Neural cell (in vitro differentiated cells): ENCODE data around the gene EIF4A2. TPM values are rescaled to one million over a fixed set of nuclear protein-coding genes. Genes with fewer than 3 reads are reported as not detected.

ENCODE experiments used
- H2AFZ ChIP-seq: fragments of 200-600, 300-800 bp; sonication (generic), shearing (Covaris generic); 2 replicates; pipeline ENCODE4 v1.6.0; 2014; ENCODE audit warnings: low read depth, mild to moderate bottlenecking, antibody characterized with exemption, low read length, moderate library complexity
- H3F3A ChIP-seq: fragments of 200-600 bp; shearing (Covaris generic); 2 replicates; pipeline ENCODE4 v1.6.1; 2016; ENCODE audit warnings: mild to moderate bottlenecking, moderate library complexity, mixed read lengths, antibody characterized with exemption, low read length; ENCODE audit not compliant: insufficient read depth, poor library complexity, severe bottlenecking
- H3K27ac ChIP-seq: fragments of 200-600, 300-800 bp; sonication (generic), shearing (Covaris generic); 2 replicates; pipeline ENCODE4 v1.5.1; 2014; ENCODE audit warnings: mild to moderate bottlenecking, low read length, moderate library complexity
- H3K27me3 ChIP-seq: fragments of 300-800, 200-600 bp; sonication (generic), shearing (Covaris generic); 2 replicates; pipeline ENCODE4 v1.6.0; 2014; ENCODE audit warnings: mild to moderate bottlenecking, low read depth, low read length, moderate library complexity; ENCODE audit not compliant: insufficient read depth
- H3K36me3 ChIP-seq: fragments of 300-800, 200-600 bp; sonication (generic), shearing (Covaris generic); 2 replicates; pipeline ENCODE4 v1.5.1; 2014; ENCODE audit warnings: mild to moderate bottlenecking, antibody characterized with exemption, low read length, moderate library complexity; ENCODE audit not compliant: insufficient read depth
- H3K4me2 ChIP-seq: fragments of 300-800, 200-600 bp; sonication (generic), shearing (Covaris generic); 2 replicates; pipeline ENCODE4 v1.6.0; 2014; ENCODE audit warnings: mild to moderate bottlenecking, low read length
- H3K4me3 ChIP-seq: fragments of 300-800, 200-600 bp; sonication (generic), shearing (Covaris generic); 2 replicates; pipeline ENCODE4 v1.5.1; 2014; ENCODE audit warnings: mild to moderate bottlenecking, low read length, moderate library complexity
- H3K79me2 ChIP-seq: fragments of 200-600 bp; shearing (Covaris generic); replicated peaks from 2 replicates; pipeline ENCODE4 v1.6.0; 2014; ENCODE audit warnings: mild to moderate bottlenecking, low read length, moderate library complexity; ENCODE audit not compliant: insufficient read depth
- H3K9ac ChIP-seq: fragments of 300-800, 200-600 bp; sonication (generic), shearing (Covaris generic); 2 replicates; pipeline ENCODE4 v1.6.1; 2016; ENCODE audit warnings: mild to moderate bottlenecking, low read length, mixed read lengths
- H3K9me2 ChIP-seq: fragments of 200-600 bp; shearing (Covaris generic); 2 replicates; pipeline ENCODE4 v1.6.1; 2016; ENCODE audit warnings: mild to moderate bottlenecking, low read length, mixed read lengths; ENCODE audit not compliant: insufficient read depth
- H3K9me3 ChIP-seq: fragments of 200-600, 300-800 bp; sonication (generic), shearing (Covaris generic); 2 replicates; pipeline ENCODE4 v1.6.1; 2016; ENCODE audit warnings: mild to moderate bottlenecking, mixed run types, low read length, moderate library complexity, mixed read lengths
- H4K20me1 ChIP-seq: fragments of 200-600 bp; shearing (Covaris generic); 2 replicates; pipeline ENCODE4 v1.6.1; 2016; ENCODE audit warnings: mild to moderate bottlenecking, mixed run types; ENCODE audit not compliant: insufficient read depth
- CTCF ChIP-seq: fragments of 450-650 bp; IDR thresholded peaks from 2 replicates; pipeline ENCODE4 v1.5.1; 2014; ENCODE audit warnings: antibody characterized with exemption, mild to moderate bottlenecking, moderate library complexity; ENCODE audit not compliant: poor library complexity, severe bottlenecking
- EP300 ChIP-seq: fragments of 450-650 bp; conservative IDR thresholded peaks from 2 replicates; pipeline ENCODE4 v1.6.1; 2014; ENCODE audit warnings: antibody characterized with exemption, mild to moderate bottlenecking, moderate library complexity; ENCODE audit not compliant: poor library complexity, severe bottlenecking
- EZH2 ChIP-seq: fragments of 200-600, 300-800 bp; shearing (Covaris generic), sonication (generic); IDR thresholded peaks from 2 replicates; pipeline ENCODE4 v1.6.1; 2014; ENCODE audit warnings: antibody characterized with exemption, low read length, borderline replicate concordance, mild to moderate bottlenecking; ENCODE audit not compliant: insufficient read depth, poor library complexity, severe bottlenecking
- MXI1 ChIP-seq: fragments of 450-650 bp; conservative IDR thresholded peaks from 2 replicates; pipeline ENCODE4 v1.6.1; 2014; ENCODE audit warnings: antibody characterized with exemption, mild to moderate bottlenecking; ENCODE audit not compliant: poor library complexity, severe bottlenecking
- POLR2AphosphoS5 ChIP-seq: IDR thresholded peaks from 2 replicates; pipeline ENCODE4 v1.6.1; 2012
- RAD21 ChIP-seq: fragments of 450-650 bp; conservative IDR thresholded peaks from 2 replicates; pipeline ENCODE4 v1.6.1; 2014; ENCODE audit warnings: antibody characterized with exemption, mild to moderate bottlenecking, moderate library complexity
- REST ChIP-seq: IDR thresholded peaks from 2 replicates; pipeline ENCODE4 v1.6.1; 2012; ENCODE audit warnings: borderline replicate concordance
- SMC3 ChIP-seq: fragments of 450-650 bp; conservative IDR thresholded peaks from 2 replicates; pipeline ENCODE4 v1.6.1; 2014; ENCODE audit warnings: antibody characterized with exemption, mild to moderate bottlenecking, moderate library complexity; ENCODE audit not compliant: poor library complexity
- TAF1 ChIP-seq: IDR thresholded peaks from 2 replicates; pipeline ENCODE4 v1.6.1; 2012; ENCODE audit warnings: low read depth
- polyA plus RNA-seq: library from polyadenylated mRNA; depleted of rRNA; stranded (reverse); fragments of >200 nt; gene quantifications from 2 replicates; pipeline ENCODE4 v1.2.3, GENCODE V29; 2014

EIF4A2 gene
- polyA plus RNA-seq, 1 donor from 2014 or later, result 3,298 TPM

GRCh38 chr3:186785495-186786018 is 2.2 kb downstream of the EIF4A2 start:
- Histone ChIP-seq H3K9ac (peak overlapping the region; percentile 99), H3K79me2 (peaks cover 44% of the 10 kb centered on the region), H3K4me3 (peak overlapping the region; percentile 77), H2AFZ (no peak overlapping the region), H3K27me3 (no peaks in the 10 kb centered on the region), H3K36me3 (peaks cover 38% of the 10 kb centered on the region), H4K20me1 (peaks cover 52% of the 10 kb centered on the region), H3K4me2 (peak overlapping the region; percentile 89), H3K9me3 (no peaks in the 10 kb centered on the region), H3F3A (peaks cover 17% of the 10 kb centered on the region), H3K27ac (no peak overlapping the region), H3K9me2 (no peaks in the 10 kb centered on the region)
- TF ChIP-seq EP300 (no peak), SMC3 (no peak), TAF1 (no peak)

- H3K9me3 ChIP-seq, result no peaks in the 10 kb centered on the region
- H3K9ac ChIP-seq, result no peak overlapping the region
- no peaks in the 10 kb centered on the region for H3K9me2 ChIP-seq
- H3F3A ChIP-seq, result peaks cover 17% of the 10 kb centered on the region
- H2AFZ ChIP-seq, result no peak overlapping the region
- H3K4me3 ChIP-seq, result peak overlapping the region; percentile 77
- TF ChIP-seq CTCF (no peak), MXI1 (no peak), TAF1 (no peak), REST (no peak), EZH2 (no peak), EP300 (no peak), RAD21 (no peak), SMC3 (no peak), POLR2AphosphoS5 (no peak)
- H3K36me3 ChIP-seq, result peaks cover 38% of the 10 kb centered on the region
- peaks cover 44% of the 10 kb centered on the region for H3K79me2 ChIP-seq
- H3K4me2 ChIP-seq, result peak overlapping the region; percentile 89
- H3K27me3 ChIP-seq, result no peaks in the 10 kb centered on the region
- peaks cover 52% of the 10 kb centered on the region for H4K20me1 ChIP-seq
- no peak overlapping the region for H3K27ac ChIP-seq
Measured at GRCh38 chr3:186786922-186787321, 3.5 kb downstream of the EIF4A2 start.
